ENCODE data around the gene FBXO30. TPM values are rescaled to one million over a fixed set of nuclear protein-coding genes. Genes with fewer than 3 reads are reported as not detected.
A peak's percentile ranks its signal among the peaks of the same experiment; 100 is the strongest.

The FBXO30 gene
- total RNA-seq, 2 experiments from 2014 or later = 3.1 to 3.4 TPM

GRCh38 chr6:145815309-145816274 lies 997 bp upstream of the FBXO30 start:
- Mint-ChIP-seq H3K4me1 (ENCODE audit: low read depth) (peaks cover 54% of the 10 kb centered on the region), H3K9me3 (no peaks in the 10 kb centered on the region), H3K27ac (peak overlapping the region; percentile 94), H3K36me3 (ENCODE audit: low read depth) (peaks cover 5% of the 10 kb centered on the region), H3K27me3 (no peaks in the 10 kb centered on the region), H3K4me3 (peak overlapping the region; percentile 84)
- intact Hi-C loops (cut with micrococcal nuclease) = no loop called here
- peak; percentile 22 for ATAC-seq
- ChIA-PET CTCF (interaction anchor here (1.0 to 2.4 kb wide), 3 partner anchors 80 to 114 kb away, joined by 3 to 6 read pairs (median 5); partner anchors contain the start of gene EPM2A), POLR2A (interaction anchor here (0.6 to 2.9 kb wide), 5 partner anchors 19 to 81 kb away, joined by 3 to 20 read pairs (median 4); partner anchors contain the start of gene EPM2A)
- no peak for TF ChIP-seq CTCF (IDR thresholded peaks at IDR 0.05)
- peak; percentile 45 for DNase-seq

- ChIA-PET CTCF (interaction anchor here (1.0 to 2.4 kb wide), 3 partner anchors 79 to 116 kb away, joined by 3 to 6 read pairs (median 5); partner anchors contain the start of gene EPM2A), POLR2A (interaction anchor here (0.7 to 2.9 kb wide), 5 partner anchors 10 to 453 kb away, joined by 3 to 20 read pairs (median 3); partner anchors contain the start of gene EPM2A)
- H3K4me1 Mint-ChIP-seq (ENCODE audit: low read depth) = peaks cover 53% of the 10 kb centered on the region
- H3K9me3 Mint-ChIP-seq = no peaks in the 10 kb centered on the region
- ATAC-seq (no peak), DNase-seq (peak; percentile 16)
- H3K27me3 Mint-ChIP-seq = no peaks in the 10 kb centered on the region
- peaks cover 5% of the 10 kb centered on the region for H3K36me3 Mint-ChIP-seq (ENCODE audit: low read depth)
- no peak for TF ChIP-seq CTCF (IDR thresholded peaks at IDR 0.05)
- intact Hi-C loops (cut with micrococcal nuclease) = no loop called here
- peak overlapping the region; percentile 79 for H3K4me3 Mint-ChIP-seq
- peak overlapping the region; percentile 60 for H3K27ac Mint-ChIP-seq
These were observed 527 bp downstream of the FBXO30 start for GRCh38 chr6:145814035-145814500.

GRCh38 chr6:145813285-145814034 lies 1.1 kb downstream of the FBXO30 start:
- DNase-seq (no peak), ATAC-seq (no peak)
- intact Hi-C loops (cut with micrococcal nuclease) = loop anchor here (1.0 kb wide), 1 partner anchor 78 kb away; the partner anchor contains the start of gene EPM2A
- no peaks in the 10 kb centered on the region for H3K9me3 Mint-ChIP-seq
- H3K27ac Mint-ChIP-seq = peak overlapping the region; percentile 60
- ChIA-PET POLR2A (interaction anchor here (1.0 to 2.9 kb wide), 2 partner anchors 16 to 79 kb away, joined by 3 to 20 read pairs; partner anchors contain the start of gene EPM2A), CTCF (no interaction called here)
- no peak for TF ChIP-seq CTCF (IDR thresholded peaks at IDR 0.05)
- peaks cover 5% of the 10 kb centered on the region for H3K36me3 Mint-ChIP-seq (ENCODE audit: low read depth)
- H3K4me1 Mint-ChIP-seq (ENCODE audit: low read depth) = peaks cover 49% of the 10 kb centered on the region
- no peaks in the 10 kb centered on the region for H3K27me3 Mint-ChIP-seq
- peak overlapping the region; percentile 79 for H3K4me3 Mint-ChIP-seq

- Mint-ChIP-seq H3K27ac (no peak overlapping the region), H3K4me3 (no peak overlapping the region), H3K27me3 (no peaks in the 10 kb centered on the region), H3K36me3 (ENCODE audit: low read depth) (peaks cover 7% of the 10 kb centered on the region), H3K9me3 (peaks cover 1% of the 10 kb centered on the region), H3K4me1 (ENCODE audit: low read depth) (peaks cover 42% of the 10 kb centered on the region)
- no peak for TF ChIP-seq CTCF (IDR thresholded peaks at IDR 0.05)
- intact Hi-C loops (cut with micrococcal nuclease) = no loop called here
- ChIA-PET CTCF (interaction anchor here (1.1 to 1.4 kb wide), 4 partner anchors 10 to 178 kb away, joined by 3 to 4 read pairs (median 4); no protein-coding TSS in a partner anchor), POLR2A (interaction anchor here (0.8 to 1.5 kb wide), 2 partner anchors 77 to 82 kb away, joined by 4 to 6 read pairs; partner anchors contain the start of gene EPM2A)
- ATAC-seq = no peak
- no peak for DNase-seq
These were observed 2.9 kb downstream of the FBXO30 start for GRCh38 chr6:145811741-145812140.
